Activated CD4-positive, alpha-beta memory T cell treated with anti-CD3 and anti-CD28 coated beads for 36 hours (primary cell): ENCODE data around the gene SURF2. TPM values are rescaled to one million over a fixed set of nuclear protein-coding genes. Genes with fewer than 3 reads are reported as not detected.
"Not testable (repeated sequence)": the region's sequence is repeated elsewhere in the genome, so short reads cannot be mapped to it uniquely, and the experiment has no call there.

Source experiments
- CTCF ChIA-PET: fragments of 350-600 bp; sonication (Branson Sonifier 250); formaldehyde crosslinking; loops from one replicate; lab custom pipeline; 2021; ENCODE audit warnings: antibody characterized with exemption, inconsistent platforms; lab: Charles Lee
- POLR2A ChIA-PET: fragments of 350-600 bp; sonication (Branson Sonifier 250); formaldehyde crosslinking; loops from one replicate; lab custom pipeline; 2021; ENCODE audit warnings: antibody characterized with exemption; lab: Charles Lee
- DNase-seq: peaks from one replicate; pipeline ENCODE4 v3.0.0-alpha.2; 2020
- H3K27ac Mint-ChIP-seq: one replicate; pipeline ENCODE4 v1.8.0; 2021; ENCODE audit warnings: mixed read lengths
- H3K27me3 Mint-ChIP-seq: one replicate; pipeline ENCODE4 v1.8.0; 2021; ENCODE audit warnings: mixed read lengths
- H3K36me3 Mint-ChIP-seq: one replicate; pipeline ENCODE4 v1.8.0; 2021; ENCODE audit warnings: mixed read lengths
- H3K4me1 Mint-ChIP-seq: one replicate; pipeline ENCODE4 v1.8.0; 2021; ENCODE audit warnings: low read depth, mixed read lengths
- H3K4me3 Mint-ChIP-seq: one replicate; pipeline ENCODE4 v1.8.0; 2021; ENCODE audit warnings: mild to moderate bottlenecking, mixed read lengths
- H3K9me3 Mint-ChIP-seq: one replicate; pipeline ENCODE4 v1.8.0; 2021; ENCODE audit warnings: mixed read lengths
- intact Hi-C: fragments of 100-400 bp; cut with micrococcal nuclease; formaldehyde crosslinking; loops from one replicate; pipeline ENCODE4 v1.15.1; 2023
- total RNA-seq, 2 experiments: library from RNA; stranded (reverse); gene quantifications; one replicate each; pipeline ENCODE4 v1.2.3, GENCODE V29; 2021

Gene SURF2
- total RNA-seq, 2 experiments from 2014 or later: 12.5 to 15.5 TPM

DNA sequence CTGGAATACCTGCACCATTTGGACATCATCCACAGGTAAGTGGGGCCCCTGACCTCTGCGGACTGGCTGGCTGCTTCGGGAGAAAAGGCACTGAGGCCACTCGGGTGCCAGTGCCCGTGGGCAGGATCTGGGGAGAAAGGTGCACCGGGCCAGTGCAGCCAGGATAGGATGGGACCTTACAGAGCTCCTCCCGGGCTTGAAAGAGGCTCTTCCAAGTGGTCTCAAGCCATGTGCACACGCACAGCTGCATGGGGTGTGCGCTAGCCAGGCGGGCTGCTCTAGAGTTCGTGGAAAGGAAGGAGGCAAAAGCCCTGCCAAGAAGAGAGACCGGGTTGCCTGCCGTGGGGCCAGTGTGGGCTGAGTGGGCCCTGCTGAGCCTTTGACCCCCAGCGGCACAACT lies 33.2 kb downstream of the SURF2 start:
- intact Hi-C loops: no loop called here
- DNase-seq: no peak
- ChIA-PET POLR2A (interaction anchor here (0.6 kb wide), 1 partner anchor 427 kb away, joined by 3 read pairs; no protein-coding TSS in a partner anchor), CTCF (interaction anchor here (1.1 kb wide), 1 partner anchor 13 kb away, joined by 3 read pairs; the partner anchor contains the start of gene STKLD1)
- Mint-ChIP-seq H3K4me3 (no peak overlapping the region), H3K27me3 (peaks cover 10% of the 10 kb centered on the region), H3K36me3 (no peaks in the 10 kb centered on the region), H3K4me1 (no peaks in the 10 kb centered on the region), H3K9me3 (no peaks in the 10 kb centered on the region), H3K27ac (no peak overlapping the region)

- Mint-ChIP-seq H3K27ac (no peak overlapping the region), H3K9me3 (no peaks in the 10 kb centered on the region)
These were observed 34.4 kb downstream of the SURF2 start for GRCh38 chr9:133390713-133391112.

DNA sequence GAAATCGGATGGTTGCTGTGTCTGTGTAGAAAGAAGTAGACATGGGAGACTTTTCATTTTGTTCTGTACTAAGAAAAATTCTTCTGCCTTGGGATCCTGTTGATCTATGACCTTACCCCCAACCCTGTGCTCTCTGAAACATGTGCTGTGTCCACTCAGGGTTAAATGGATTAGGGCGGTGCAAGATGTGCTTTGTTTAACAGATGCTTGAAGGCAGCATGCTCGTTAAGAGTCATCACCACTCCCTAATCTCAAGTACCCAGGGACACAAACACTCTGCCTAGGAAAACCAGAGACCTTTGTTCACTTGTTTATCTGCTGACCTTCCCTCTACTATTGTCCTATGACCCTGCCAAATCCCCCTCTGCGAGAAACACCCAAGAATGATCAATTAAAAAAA lies 35.1 kb downstream of the SURF2 start:
- H3K36me3 Mint-ChIP-seq, H3K27ac Mint-ChIP-seq, POLR2A ChIA-PET, DNase-seq, H3K9me3 Mint-ChIP-seq, intact Hi-C loops, H3K4me3 Mint-ChIP-seq, CTCF ChIA-PET, H3K4me1 Mint-ChIP-seq: not testable (repeated sequence)
- peaks cover 10% of the 10 kb centered on the region for H3K27me3 Mint-ChIP-seq

More at GRCh38 chr9:133390713-133391112, 34.4 kb downstream of the SURF2 start:
- Mint-ChIP-seq H3K27me3 (peaks cover 10% of the 10 kb centered on the region), H3K4me3 (no peak overlapping the region), H3K36me3 (no peaks in the 10 kb centered on the region), H3K4me1 (no peaks in the 10 kb centered on the region)
- CTCF ChIA-PET: no interaction called here
- intact Hi-C loops: no loop called here
- no peak for DNase-seq
- POLR2A ChIA-PET: no interaction called here

DNA sequence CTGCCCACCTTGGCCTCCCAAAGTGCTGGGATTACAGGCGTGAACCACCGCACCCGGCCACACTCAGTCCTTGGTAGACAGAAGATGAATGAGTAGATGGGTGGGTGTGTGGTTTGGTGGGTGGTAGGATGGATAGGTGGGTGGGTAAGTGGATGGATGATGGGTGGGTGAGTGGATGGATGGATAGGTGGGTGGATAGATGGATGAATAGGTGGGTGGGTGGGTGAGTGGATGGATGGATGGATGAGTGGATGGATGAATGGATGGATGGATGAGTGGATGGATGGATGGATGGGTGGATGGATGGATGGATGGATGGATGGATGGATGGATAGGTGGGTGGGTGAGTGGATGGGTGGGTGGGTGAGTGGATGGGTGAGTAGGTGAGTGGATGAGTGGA lies 36.0 kb downstream of the SURF2 start:
- intact Hi-C loops, POLR2A ChIA-PET, H3K36me3 Mint-ChIP-seq, DNase-seq, H3K4me3 Mint-ChIP-seq, H3K9me3 Mint-ChIP-seq, CTCF ChIA-PET, H3K27ac Mint-ChIP-seq, H3K4me1 Mint-ChIP-seq: not testable (repeated sequence)
- H3K27me3 Mint-ChIP-seq: peaks cover 10% of the 10 kb centered on the region

GRCh38 chr9:133393399-133393798 lies 37.0 kb downstream of the SURF2 start:
- Mint-ChIP-seq H3K36me3 (no peaks in the 10 kb centered on the region), H3K4me1 (no peaks in the 10 kb centered on the region), H3K9me3 (no peaks in the 10 kb centered on the region), H3K4me3 (no peak overlapping the region), H3K27me3 (peaks cover 10% of the 10 kb centered on the region), H3K27ac (no peak overlapping the region)
- ChIA-PET CTCF (no interaction called here), POLR2A (no interaction called here)
- intact Hi-C loops: no loop called here
- no peak for DNase-seq

DNA sequence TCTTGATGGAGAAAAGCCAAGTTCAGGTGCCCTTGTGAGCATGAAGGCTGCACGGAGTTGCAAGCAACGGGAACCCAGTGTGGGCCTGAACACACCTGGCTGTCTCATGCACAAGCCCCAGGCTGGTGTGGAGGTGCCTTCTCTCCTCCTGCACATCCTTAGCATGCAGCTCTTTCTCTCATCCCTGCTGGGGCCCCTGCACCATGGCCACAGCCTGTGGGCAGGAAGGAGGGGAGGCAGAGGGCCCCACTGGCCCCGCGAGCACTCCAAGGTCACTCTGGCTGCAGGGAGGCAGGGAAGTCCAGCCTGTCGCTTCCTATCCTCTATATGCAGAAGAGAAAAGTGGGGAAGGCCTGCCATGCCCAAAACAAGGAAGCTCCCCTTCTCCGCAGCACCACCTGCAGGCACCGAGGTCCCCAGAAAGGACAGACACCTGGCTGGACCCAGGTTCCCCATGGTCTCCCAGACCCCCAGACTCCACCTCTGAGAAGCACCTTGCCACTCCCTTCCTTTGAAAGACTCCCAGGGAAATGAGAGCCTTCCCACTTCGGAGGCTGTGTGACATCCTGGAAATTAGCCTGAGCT lies 38.4 kb downstream of the SURF2 start:
- no peaks in the 10 kb centered on the region for H3K4me1 Mint-ChIP-seq
- peaks cover 8% of the 10 kb centered on the region for H3K27me3 Mint-ChIP-seq
- H3K36me3 Mint-ChIP-seq: no peaks in the 10 kb centered on the region
- intact Hi-C loops: no loop called here
- DNase-seq: no peak
- H3K4me3 Mint-ChIP-seq: no peak overlapping the region
- no peak overlapping the region for H3K27ac Mint-ChIP-seq
- POLR2A ChIA-PET: no interaction called here
- CTCF ChIA-PET: interaction anchor here (0.5 kb wide), 1 partner anchor 52 kb away, joined by 3 read pairs; no protein-coding TSS in a partner anchor
- H3K9me3 Mint-ChIP-seq: no peaks in the 10 kb centered on the region

- Mint-ChIP-seq H3K4me3 (no peak overlapping the region), H3K9me3 (no peaks in the 10 kb centered on the region), H3K27ac (no peak overlapping the region), H3K27me3 (no peaks in the 10 kb centered on the region), H3K36me3 (no peaks in the 10 kb centered on the region), H3K4me1 (no peaks in the 10 kb centered on the region)
- intact Hi-C loops: no loop called here
- ChIA-PET CTCF (interaction anchor here (0.9 to 1.3 kb wide), 2 partner anchors 20 to 211 kb away, joined by 3 read pairs; no protein-coding TSS in a partner anchor), POLR2A (no interaction called here)
- no peak for DNase-seq
These were observed 40.6 kb downstream of the SURF2 start for GRCh38 chr9:133396952-133397351.

DNA sequence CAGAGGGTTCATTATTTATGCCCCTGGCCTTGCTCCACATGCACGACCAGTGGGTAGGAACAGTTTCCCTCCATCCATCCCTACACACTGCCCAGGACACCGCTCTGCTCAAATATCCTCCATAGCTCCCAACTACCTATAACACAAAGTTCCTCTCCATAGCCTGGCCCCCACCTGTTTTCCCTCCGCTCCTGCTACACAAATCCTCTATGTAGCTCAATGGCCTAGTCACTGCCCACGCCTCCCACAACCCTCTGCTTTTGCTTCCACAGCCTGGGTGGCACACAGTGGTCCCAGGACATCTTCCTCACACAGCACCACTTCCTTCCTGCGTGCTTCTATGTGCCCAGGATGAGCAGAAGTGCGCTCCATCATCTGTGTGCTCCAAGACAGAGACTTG lies 41.0 kb downstream of the SURF2 start:
- intact Hi-C loops: no loop called here
- Mint-ChIP-seq H3K4me1 (no peaks in the 10 kb centered on the region), H3K9me3 (no peaks in the 10 kb centered on the region), H3K36me3 (no peaks in the 10 kb centered on the region), H3K27me3 (no peaks in the 10 kb centered on the region), H3K27ac (no peak overlapping the region), H3K4me3 (no peak overlapping the region)
- no peak for DNase-seq
- ChIA-PET POLR2A (no interaction called here), CTCF (interaction anchor here (0.9 to 1.3 kb wide), 2 partner anchors 20 to 211 kb away, joined by 3 read pairs; no protein-coding TSS in a partner anchor)

GRCh38 chr9:133397895-133398294 lies 41.5 kb downstream of the SURF2 start:
- H3K9me3 Mint-ChIP-seq: no peaks in the 10 kb centered on the region
- H3K4me1 Mint-ChIP-seq: no peaks in the 10 kb centered on the region
- intact Hi-C loops: no loop called here
- no peak overlapping the region for H3K4me3 Mint-ChIP-seq
- H3K27me3 Mint-ChIP-seq: no peaks in the 10 kb centered on the region
- ChIA-PET POLR2A (no interaction called here), CTCF (interaction anchor here (1.3 kb wide), 1 partner anchor 21 kb away, joined by 3 read pairs; no protein-coding TSS in a partner anchor)
- no peaks in the 10 kb centered on the region for H3K36me3 Mint-ChIP-seq
- no peak for DNase-seq
- H3K27ac Mint-ChIP-seq: no peak overlapping the region

DNA sequence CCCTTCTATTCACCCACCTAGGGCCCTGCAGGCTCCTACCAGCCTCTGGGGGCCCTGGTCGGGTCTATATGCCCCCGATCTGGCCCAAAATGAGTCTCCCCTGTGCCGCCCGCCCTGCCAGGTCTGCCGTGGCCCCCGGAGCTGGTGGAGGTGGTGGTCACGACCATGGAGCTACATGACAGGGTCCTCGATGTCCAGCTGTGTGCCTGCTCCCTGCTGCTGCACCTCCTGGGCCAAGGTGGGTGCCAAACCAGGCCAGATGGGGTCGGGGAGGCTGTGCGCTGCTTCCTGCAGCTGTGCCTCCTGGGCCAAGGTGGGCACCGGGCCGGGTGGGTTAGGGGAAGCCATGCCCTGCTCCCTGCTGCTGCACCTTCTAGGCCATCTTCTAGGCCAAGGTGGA lies 43.9 kb downstream of the SURF2 start:
- H3K36me3 Mint-ChIP-seq: peaks cover 5% of the 10 kb centered on the region
- ChIA-PET CTCF (no interaction called here), POLR2A (no interaction called here)
- H3K4me1 Mint-ChIP-seq: peaks cover 4% of the 10 kb centered on the region
- H3K9me3 Mint-ChIP-seq: no peaks in the 10 kb centered on the region
- no peak overlapping the region for H3K4me3 Mint-ChIP-seq
- H3K27me3 Mint-ChIP-seq: no peaks in the 10 kb centered on the region
- intact Hi-C loops: loop anchor here (5.0 to 10.0 kb wide), 3 partner anchors 45 to 215 kb away; partner anchors contain the start of genes SURF1 and SURF2
- H3K27ac Mint-ChIP-seq: no peak overlapping the region
- DNase-seq: no peak

- no peak overlapping the region for H3K4me3 Mint-ChIP-seq
- peaks cover 4% of the 10 kb centered on the region for H3K4me1 Mint-ChIP-seq
- no peaks in the 10 kb centered on the region for H3K9me3 Mint-ChIP-seq
- ChIA-PET POLR2A (interaction anchor here (0.7 to 1.5 kb wide), 2 partner anchors 25 to 53 kb away, joined by 3 to 5 read pairs; partner anchors contain the start of genes MED22 and RPL7A), CTCF (no interaction called here)
- DNase-seq: no peak
- H3K27ac Mint-ChIP-seq: no peak overlapping the region
- peaks cover 17% of the 10 kb centered on the region for H3K36me3 Mint-ChIP-seq
- intact Hi-C loops: loop anchor here (5.0 to 10.0 kb wide), 3 partner anchors 47 to 217 kb away; partner anchors contain the start of genes SURF1 and SURF2
- H3K27me3 Mint-ChIP-seq: no peaks in the 10 kb centered on the region
These were observed 45.2 kb downstream of the SURF2 start for GRCh38 chr9:133401588-133401987.

DNA sequence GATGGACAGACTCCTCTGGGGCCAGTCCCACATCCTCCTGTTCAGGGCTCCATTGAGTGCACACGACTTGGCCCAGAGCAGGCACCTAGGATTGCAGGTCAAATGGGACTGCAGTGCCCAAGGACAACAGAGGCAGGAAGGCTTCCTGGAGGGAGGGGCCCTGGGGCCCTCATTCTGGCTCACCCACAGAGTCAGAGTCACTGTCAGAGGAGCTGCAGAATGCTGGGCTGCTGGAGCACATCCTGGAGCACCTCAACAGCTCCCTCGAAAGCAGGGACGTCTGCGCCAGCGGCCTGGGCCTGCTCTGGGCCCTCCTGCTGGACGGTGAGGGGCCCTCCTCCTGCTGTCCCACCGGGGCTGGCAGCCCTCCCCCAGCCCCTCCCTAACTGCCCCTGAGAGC lies 46.3 kb downstream of the SURF2 start:
- no peak overlapping the region for H3K27ac Mint-ChIP-seq
- DNase-seq: no peak
- no peaks in the 10 kb centered on the region for H3K27me3 Mint-ChIP-seq
- peaks cover 13% of the 10 kb centered on the region for H3K4me1 Mint-ChIP-seq
- intact Hi-C loops: loop anchor here (5.0 to 10.0 kb wide), 3 partner anchors 48 to 218 kb away; partner anchors contain the start of genes SURF1 and SURF2
- no peak overlapping the region for H3K4me3 Mint-ChIP-seq
- ChIA-PET CTCF (interaction anchor here (0.6 to 2.4 kb wide), 4 partner anchors 26 to 84 kb away, joined by 3 to 8 read pairs (median 4); no protein-coding TSS in a partner anchor), POLR2A (interaction anchor here (1.5 kb wide), 1 partner anchor 54 kb away, joined by 5 read pairs; the partner anchor contains the start of genes MED22 and RPL7A)
- H3K36me3 Mint-ChIP-seq: peaks cover 26% of the 10 kb centered on the region
- H3K9me3 Mint-ChIP-seq: no peaks in the 10 kb centered on the region
